GM20000 (cell line): ENCODE data around the gene UBTF.

Experiments used
- DNase-seq: peaks from one replicate; pipeline ENCODE4 v3.0.0; 2012; ENCODE audit warnings: low spot score
- CTCF ChIP-seq: IDR thresholded peaks from 2 replicates; pipeline ENCODE4 v1.5.1; 2012; ENCODE audit warnings: mild to moderate bottlenecking, control low read depth; ENCODE audit errors: extremely low read depth, missing control alignments

UBTF gene

GRCh38 chr17:44171931-44172455 is 47.5 kb downstream of the UBTF start:
- no peak for DNase-seq
- no peak for TF ChIP-seq CTCF

DNA sequence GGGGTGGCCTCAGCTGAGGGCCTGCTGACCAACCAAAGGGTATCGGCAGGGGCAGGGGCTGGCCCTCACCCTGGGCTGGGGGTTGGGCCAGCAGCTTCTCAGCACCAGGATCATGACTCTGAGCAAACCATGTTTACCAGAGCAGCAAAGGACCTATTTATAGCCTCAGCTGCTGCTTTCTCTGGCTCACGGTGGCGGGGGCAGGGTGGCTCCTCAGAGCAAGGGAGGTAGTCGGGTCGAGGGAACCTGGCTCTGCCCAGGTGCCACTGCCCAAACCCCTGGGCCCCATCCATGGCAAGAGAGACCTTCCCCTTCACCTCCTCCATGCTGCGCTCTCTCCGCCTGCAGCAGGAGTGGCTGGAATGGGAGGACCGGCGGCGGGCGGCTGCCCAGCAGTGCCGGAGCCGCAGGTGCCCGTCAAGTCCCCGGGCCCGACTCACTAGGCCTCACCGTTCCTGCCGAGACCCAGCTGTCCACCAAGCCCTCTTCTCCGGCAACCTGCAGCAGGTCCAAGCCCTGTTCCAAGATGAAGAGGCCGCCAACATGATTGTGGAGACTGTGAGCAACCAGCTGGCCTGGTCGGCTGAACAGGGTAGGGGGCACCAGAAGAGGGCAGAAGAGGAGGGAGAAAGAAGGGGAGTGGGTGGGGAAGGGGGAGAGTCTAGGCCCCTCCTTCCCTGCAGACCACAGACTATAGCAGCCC is 48.8 kb downstream of the UBTF start, which contains the start of gene ASB16:
ASB16 (plus strand) TSS at position 206 of the 703 bp plus-strand sequence; CDS start at position 292, 86 bp downstream.
- TF ChIP-seq CTCF: no peak
- no peak for DNase-seq

- no peak for DNase-seq
- no peak for TF ChIP-seq CTCF
Measured at GRCh38 chr17:44170135-44170498, 49.4 kb downstream of the UBTF start.

DNA sequence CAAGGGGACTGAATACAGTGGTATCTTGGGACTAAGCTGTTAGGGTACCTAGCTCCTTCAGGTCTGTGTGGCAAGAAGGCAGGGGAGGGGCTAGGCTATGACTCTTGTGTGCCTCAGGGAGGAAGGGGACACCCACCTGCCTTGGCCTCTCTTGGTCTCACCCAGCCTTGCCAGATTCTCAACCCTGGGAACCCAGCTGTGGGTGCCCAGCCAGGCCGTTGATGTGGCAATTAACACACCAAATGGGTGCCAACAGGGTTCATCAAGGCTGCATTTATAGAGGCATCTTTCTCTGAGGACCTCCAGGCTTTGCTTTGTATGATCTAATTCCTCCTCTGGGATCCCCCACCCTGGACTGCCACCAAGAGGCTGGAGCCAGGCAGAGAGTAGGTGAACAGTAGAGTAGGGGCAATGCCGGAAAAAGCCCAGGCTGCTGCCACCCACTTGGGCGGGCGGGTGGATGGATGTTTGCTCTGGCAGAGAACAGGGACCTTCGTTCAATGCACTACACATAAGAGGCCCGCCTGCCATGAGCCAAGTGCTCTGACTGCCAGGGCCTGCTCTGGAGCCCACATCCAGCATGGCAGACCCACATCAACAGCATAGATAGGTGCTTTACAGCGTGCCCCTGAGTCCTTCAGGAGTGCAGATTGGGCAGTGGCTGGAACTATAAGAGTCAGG is 52.2 kb downstream of the UBTF start:
- no peak for DNase-seq
- TF ChIP-seq CTCF: no peak

DNA sequence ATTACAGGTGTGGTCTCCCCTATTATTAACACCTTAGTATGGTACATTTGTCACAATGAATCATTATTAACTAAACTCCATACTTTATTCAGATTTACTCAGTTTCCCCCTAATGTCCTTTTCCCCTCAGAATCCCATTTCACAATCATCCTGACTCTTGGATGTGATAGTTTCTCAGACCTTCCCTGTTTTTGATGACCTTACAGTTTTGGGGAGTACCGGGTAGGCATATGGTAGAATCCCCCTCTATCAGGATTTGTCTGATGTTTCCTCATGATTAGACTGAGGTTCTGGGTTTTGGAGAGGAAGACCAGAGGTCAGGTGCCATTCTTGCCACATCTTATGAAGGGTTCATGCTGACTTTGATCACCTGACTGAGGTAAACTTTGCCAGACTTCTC is 55.0 kb downstream of the UBTF start:
- no peak for TF ChIP-seq CTCF
- no peak for DNase-seq

DNA sequence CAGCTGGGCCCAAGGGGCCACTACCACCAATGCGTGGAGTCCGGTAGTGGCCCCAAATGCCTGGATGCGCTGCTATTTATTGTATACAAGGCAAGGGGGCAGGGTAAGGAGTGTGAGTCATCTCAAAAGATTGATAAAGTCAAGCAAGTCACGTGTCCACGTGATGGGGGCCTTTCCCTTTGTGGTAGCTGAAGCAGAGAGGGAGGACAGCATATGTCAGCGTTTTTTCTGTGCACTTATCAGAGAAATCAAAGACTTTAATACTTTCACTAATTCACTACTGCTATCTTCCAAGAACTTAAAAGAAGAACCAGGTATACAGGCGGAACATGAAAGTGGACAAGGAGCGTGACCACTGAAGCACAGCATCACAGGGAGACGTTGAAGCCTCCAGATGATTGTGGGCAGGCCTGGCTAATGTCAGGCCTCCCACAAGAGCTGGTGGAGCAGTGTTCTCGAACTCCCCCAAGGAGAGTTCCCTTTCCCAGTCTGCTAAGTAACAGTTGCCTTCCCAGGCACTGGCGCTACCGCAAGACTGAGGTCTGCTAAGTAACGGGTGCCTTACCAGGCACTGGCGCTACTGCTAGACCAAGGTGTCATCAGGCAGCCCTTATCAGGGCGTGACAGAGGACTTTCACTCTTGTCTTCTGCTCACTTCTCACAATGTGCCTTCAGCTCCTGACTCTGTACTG is 59.8 kb downstream of the UBTF start:
- no peak for DNase-seq
- no peak for TF ChIP-seq CTCF

DNA sequence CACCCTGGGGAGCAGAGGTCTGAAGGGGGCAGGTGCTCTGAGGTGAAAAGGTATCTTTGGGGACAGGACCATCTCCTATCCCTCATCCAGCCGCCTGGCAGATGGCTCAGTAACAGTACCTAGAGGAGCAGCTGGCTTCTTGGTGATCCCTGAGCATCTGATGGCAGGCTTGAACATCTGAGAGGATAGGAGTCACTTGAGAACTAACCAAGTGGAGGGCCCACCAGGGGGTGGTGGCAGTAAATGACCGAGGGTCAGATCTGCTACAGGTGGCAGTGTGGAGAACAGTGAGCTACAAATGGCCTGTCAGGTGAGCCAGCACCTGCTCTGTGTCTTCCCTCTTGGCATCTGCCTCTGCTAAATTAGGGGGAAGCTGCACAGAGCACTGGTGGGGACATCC is 64.0 kb downstream of the UBTF start:
- TF ChIP-seq CTCF: no peak
- DNase-seq: no peak
